MV-4-11 (cell line): ENCODE data around the gene ANKRD63.

ENCODE experiments used
- DNase-seq: peaks from one replicate; lab custom pipeline; 2025; lab: John Stamatoyannopoulos, UW

ANKRD63 gene

DNA sequence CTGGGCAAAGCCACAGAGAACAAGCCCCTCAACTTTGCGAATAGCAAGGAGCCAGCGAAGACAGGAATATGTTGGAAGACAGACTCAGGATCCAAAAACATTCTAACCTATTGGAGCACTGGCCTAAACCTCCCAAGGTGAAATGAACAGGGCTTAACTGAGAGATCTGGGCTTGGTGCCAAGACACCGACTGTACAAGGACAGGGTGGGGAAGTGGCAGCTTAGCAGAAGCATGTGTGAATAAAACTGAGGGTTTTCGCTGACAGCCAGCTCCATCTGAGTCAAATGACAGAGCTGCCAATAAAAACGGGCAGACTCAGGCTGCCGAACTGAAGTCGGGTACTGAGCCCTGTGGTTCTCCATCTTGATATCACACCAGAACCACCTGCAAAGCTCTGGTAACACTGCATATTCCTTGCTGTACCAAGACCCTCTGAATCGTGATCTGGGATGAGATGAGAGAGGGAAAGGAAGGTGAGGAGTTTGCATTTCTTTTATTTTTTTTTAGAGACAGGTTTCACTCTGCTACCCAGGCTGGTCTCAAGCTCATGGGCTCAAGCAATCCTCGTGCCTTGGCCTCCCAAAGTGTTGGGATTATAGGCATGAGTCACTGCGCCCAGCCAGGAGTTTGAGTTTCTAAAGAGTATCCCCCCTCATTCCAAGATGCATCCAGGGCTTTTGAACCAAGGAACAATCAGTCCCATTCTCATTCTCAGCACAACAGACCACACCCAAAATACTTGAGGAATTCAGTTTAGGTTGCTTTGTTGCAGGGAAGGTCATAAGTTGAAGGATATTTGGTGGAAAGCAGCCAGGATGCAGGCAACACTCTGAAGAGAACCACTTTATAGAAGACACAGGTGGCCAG, 30.9 kb upstream of the ANKRD63 start:
- DNase-seq: peak; percentile 82

GRCh38 chr15:40312370-40313158, 29.7 kb upstream of the ANKRD63 start:
- DNase-seq: no peak

DNA sequence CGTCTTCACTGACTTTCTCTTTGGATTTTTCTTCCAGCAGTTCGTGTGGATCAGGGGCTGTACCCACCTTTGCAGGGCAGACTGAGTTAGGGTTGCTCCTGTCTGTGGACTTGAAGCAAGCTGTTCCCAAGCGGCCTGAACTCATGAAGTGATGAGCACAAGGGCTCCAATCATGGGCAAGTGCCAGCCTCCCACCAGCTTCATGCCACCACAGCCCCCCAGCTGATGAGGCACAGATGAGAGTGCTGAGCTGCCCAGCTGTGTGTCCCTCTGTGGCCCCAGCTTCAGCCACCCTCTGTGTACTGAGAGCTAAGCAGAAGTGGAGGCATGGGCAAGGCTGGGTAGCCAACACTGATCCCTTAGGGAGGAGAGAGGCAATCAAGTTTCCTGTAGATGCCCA, 28.1 kb upstream of the ANKRD63 start:
- DNase-seq: no peak

GRCh38 chr15:40310001-40310959, 27.4 kb upstream of the ANKRD63 start:
- peak; percentile 60 for DNase-seq

DNA sequence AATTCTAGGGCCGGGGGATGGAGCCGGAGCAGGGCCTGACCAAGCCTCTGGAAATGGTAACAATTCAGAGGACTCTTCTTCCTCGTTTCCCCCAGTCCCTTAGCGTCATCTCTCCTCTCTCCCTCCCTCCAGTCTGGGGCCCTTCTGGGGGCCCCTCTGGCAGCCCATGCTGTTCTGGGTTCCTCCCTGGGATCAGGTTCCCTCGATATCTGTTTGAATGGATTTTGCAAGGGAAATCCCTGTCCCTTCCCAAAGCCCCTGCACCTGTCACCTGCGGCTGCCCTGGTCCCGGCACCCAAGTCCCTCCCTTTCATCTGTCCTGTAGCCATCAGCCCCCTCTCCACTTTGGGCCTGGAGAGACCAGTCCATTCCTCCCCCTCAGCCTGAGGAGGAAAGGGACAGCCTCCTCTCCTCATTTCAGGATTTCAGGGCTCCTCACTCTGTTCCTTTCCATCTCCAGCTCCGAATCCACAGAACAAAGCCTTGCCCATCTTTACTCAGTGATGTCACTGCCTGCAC, 26.5 kb upstream of the ANKRD63 start:
- DNase-seq: no peak

DNA sequence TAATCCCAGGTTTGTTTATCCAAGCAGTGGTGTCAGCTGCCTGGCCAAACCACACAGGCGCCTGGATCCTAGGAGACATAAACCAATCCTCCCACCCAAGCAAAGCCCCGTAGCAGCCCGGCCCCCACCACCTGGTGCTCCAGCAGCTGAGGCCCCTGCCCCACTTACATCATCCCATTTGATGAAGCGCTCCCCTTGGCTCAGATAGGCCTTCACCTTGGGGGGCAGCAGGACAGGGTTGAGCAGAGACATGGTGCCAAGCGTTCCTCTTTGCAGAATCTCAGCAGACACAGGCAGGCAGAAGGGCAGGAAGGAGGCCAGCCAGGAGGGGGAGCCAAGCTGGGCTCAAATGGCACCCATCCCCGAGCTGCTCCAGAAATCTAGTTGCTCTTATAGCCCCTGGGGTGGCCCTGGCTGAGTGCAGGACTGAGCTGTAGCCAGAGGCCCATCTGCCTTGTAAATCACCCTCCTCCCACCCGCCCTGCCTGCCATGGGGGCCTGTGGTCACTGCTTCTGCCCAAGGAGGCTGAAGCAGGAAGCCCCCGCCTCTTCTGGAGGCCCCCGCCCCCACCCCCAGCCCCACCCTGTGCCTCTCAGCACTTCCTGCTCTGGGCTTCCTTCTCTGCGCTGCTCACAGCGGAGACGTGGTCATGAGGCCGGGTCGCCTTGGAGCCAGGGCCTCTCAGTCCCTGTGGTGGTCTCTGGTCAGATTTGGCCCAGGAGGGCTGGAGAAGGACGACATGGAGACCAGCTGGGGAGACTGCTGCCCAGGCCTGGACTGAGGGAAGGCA, 24.8 kb upstream of the ANKRD63 start, which contains the start of gene PLCB2:
Gene PLCB2, minus strand, starts transcription at position 515 of the 791 bp plus-strand sequence. Its CDS starts 263 bp downstream, at position 252.
- DNase-seq: peak; percentile 79

DNA sequence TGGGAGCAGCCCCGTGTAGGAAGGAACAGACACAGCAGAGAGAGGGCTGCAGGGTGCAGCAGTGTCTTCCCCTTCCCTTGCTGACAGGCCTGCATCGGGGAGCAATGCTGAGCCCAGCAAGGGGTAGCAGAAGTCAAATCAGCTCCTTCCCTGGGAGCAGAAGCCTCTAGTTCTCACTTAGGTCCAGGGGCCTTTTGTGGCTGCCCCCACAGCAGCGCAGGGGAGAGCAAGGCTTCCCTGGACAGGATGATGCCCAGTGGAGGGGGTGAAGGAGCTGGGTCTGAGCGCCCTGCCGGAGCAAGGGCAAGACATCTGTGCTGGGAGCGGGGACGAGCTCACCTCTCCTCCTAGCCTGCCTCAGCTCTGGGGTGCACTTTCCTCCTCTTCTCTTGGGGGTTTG, 24.0 kb upstream of the ANKRD63 start:
- DNase-seq: no peak

DNA sequence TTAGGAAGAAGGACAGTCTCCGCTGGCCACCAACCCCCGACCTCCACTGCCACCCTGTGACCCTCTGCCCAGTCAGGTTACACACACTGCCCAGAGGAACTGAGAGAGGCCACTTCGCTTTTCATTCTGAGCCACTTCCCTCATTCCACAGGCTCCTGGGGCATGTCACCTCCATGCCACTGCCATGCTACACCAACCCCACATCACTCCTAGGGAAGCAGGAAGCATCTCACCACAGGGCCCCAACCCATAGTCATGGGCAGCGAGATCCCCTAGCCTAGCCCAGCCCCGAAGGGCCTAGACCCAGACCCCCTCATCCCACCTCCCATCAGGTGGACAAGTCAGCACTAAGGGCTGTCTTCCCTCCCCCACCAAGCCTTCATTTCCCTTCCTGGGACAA, 23.5 kb upstream of the ANKRD63 start:
- peak; percentile 60 for DNase-seq

DNA sequence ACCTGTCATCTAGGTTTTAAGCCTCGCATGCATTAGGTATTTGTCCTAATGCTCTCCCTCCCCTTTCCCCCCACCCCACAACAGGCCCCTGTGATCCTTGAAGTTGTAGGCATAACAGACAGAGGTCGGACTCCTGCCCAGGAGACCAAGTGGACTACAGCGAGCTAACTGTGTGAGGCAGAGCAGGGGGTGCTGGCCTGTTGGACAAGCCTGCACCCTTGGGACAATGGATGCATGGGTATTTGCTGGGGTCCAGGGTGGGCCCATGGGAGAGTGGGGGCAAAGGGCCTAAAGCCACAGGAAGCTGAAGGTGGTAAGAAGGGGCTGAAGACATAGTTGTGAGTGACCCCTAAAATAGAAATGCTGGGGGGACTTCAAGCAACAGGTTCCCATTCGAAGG, 22.4 kb upstream of the ANKRD63 start:
- DNase-seq: no peak

GRCh38 chr15:40303576-40303975, 20.7 kb upstream of the ANKRD63 start:
- DNase-seq: no peak

DNA sequence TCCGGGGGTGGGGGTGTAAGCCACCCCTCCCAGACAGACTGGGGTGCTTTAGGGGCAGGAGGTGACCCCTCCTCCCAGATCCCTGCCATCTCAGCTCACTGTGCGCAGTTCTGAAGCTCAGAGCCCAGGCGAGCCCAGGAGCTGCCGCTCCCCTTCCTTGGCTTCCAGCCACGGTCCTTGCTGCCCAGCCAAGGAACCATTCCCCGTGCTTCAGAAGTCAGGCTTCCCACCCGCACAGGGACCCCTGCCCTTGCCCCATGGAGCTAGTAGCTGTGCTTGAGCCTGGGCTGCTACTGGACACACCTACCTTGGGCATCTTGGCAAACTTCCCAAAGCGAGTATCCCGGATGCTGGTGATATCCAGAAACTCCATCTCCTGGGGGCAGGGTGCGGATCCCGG, 20.1 kb upstream of the ANKRD63 start:
- no peak for DNase-seq

- DNase-seq: no peak
These were observed 19.5 kb upstream of the ANKRD63 start for GRCh38 chr15:40302288-40302886.

GRCh38 chr15:40301467-40302179, 18.8 kb upstream of the ANKRD63 start:
- no peak for DNase-seq

GRCh38 chr15:40300771-40301170, 17.9 kb upstream of the ANKRD63 start:
- DNase-seq: no peak

DNA sequence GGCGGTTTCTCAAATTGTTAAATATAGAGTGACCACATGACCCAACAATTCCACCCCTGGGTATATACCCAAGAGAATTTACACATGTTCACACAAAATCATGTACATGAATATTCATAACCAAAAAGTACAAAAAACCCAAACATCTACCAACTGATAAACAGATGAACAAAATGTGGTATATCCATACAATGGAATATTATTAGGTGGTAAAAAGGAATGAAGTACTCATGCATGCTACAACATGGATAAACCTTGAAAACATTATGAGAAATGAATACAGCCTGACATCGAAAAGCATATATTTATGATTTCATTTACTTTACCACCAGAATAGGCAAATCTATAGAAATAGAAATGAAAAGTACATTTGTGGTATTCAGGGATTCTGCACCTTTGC, 17.5 kb upstream of the ANKRD63 start:
- DNase-seq: no peak

DNA sequence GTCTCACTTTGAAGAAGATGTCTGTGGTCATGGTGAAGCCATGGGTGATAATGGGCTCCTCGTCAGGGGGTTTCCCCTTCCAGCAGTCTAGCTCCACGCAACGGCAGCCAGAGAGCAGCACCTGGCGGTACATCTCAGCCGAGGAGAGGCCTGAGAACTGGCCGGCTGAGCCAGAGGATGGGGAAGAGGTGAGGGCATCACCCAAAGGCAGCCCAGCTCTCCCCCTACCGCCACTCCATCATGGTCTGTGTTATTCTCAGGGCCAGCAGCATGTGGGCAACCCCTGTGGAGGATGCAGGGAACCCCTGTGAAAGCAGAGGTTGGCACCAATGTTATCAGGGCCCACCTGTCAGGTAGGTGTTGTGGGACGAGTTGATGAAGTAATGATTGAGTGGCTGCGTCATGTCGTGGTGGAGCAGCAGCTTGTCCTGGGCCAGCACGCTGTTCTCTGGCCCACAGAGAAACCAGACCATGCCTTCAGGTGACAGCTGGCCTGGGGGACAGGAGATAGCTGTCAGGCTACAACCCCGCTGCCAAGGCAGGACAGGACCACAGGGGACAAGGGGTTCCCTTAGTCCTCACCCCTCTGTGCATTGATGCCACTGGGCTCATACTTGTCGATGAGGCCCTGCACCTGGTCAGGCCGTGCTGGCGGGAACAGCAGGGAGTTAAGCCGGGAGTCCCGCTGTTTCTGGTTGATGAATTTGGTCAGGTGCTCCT, 15.5 kb upstream of the ANKRD63 start:
- DNase-seq: no peak

- no peak for DNase-seq
These were observed 14.5 kb upstream of the ANKRD63 start for GRCh38 chr15:40297356-40297755.

DNA sequence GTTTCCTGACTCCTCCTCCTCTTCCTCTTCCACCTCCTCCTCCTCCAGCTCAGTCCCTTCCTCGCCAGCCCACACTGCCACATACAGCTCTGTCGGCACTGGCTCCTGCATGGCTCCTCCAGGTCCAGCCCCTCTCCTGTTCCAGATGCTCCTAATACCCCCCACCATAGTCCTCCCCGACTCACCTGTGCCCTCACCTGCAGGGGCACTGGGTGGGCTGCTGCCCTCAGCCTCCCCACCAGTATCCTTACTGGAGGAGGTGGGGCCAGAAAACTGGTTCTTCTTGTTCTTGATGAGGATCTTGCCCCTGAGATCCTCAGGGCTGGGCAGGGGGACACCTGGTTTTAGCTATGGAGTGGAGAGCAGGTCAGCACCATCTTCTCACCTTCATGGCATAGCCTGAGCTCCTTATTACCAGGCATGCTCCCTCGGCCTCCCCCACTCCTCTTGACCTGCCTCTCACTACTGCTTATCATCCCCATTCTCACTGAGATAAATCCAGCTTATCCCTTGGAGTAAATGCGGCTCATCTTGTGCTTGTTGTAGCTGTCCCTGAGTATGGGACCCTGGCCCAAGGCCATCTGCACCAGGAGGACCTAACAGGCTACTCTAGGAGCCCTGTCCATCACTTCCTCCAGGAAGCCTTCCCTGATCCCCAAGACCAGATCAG, 13.8 kb upstream of the ANKRD63 start:
- no peak for DNase-seq
